HEK293 (cell line): ENCODE data around the gene SLC8A1.

Experiments
- CTCF ChIA-PET: fragments of 350-600 bp; formaldehyde crosslinking; extraction: SDS; loops from one replicate; lab custom pipeline; 2021; ENCODE audit warnings: antibody characterized with exemption; lab: Yijun Ruan, JAX
- POLR2A ChIA-PET: fragments of 300-600 bp; formaldehyde crosslinking; extraction: SDS; loops from one replicate; lab custom pipeline; 2020; ENCODE audit warnings: antibody characterized with exemption, inconsistent platforms; lab: Yijun Ruan, JAX
- H3K27ac ChIP-seq: fragments of 200-500 bp; sonication (Bioruptor generic); 2 replicates; pipeline ENCODE4 v1.5.1; 2014; ENCODE audit warnings: low read depth, low read length, control low read depth, inconsistent platforms; ENCODE audit errors: extremely low read depth
- H3K36me3 ChIP-seq, 2 experiments: fragments of 200-500 bp in 1 of 2; sonication (Bioruptor generic) in 1 of 2; 1 replicate in 1 of 2; 2 replicates in 1 of 2; pipeline ENCODE4 v1.5.1; 2014 to 2017; ENCODE audit warnings: inconsistent platforms in 2 of 2, low read length in 2 of 2; ENCODE audit not compliant: control insufficient read depth in 2 of 2, insufficient read depth in 1 of 2
- H3K4me1 ChIP-seq: fragments of 200-500 bp; sonication (Bioruptor generic); 2 replicates; pipeline ENCODE4 v1.5.1; 2014; ENCODE audit warnings: mild to moderate bottlenecking, low read length, inconsistent platforms; ENCODE audit not compliant: control insufficient read depth, insufficient read depth
- H3K4me3 ChIP-seq: 2 replicates; pipeline ENCODE4 v1.5.1; 2011; ENCODE audit warnings: low read depth, mild to moderate bottlenecking, control low read depth, low read length, moderate library complexity
- H3K9me3 ChIP-seq: fragments of 200-500 bp; sonication (Bioruptor generic); 2 replicates; pipeline ENCODE4 v1.5.1; 2014; ENCODE audit warnings: low read depth, low read length, inconsistent platforms; ENCODE audit not compliant: control insufficient read depth, insufficient read depth
- BCL11B ChIP-seq: fragments of 450-650 bp; formaldehyde crosslinking; IDR thresholded peaks from 2 replicates; pipeline ENCODE4 v1.5.1; 2016; ENCODE audit warnings: low read depth, missing biosample characterization, missing genetic modification characterization
- ELK4 ChIP-seq: IDR thresholded peaks from 2 replicates; pipeline ENCODE4 v1.6.1; 2011; ENCODE audit warnings: mild to moderate bottlenecking, low read depth, low read length, borderline replicate concordance
- GFI1B ChIP-seq: fragments of 450-650 bp; formaldehyde crosslinking; IDR thresholded peaks from 2 replicates; pipeline ENCODE4 v1.5.1; 2016; ENCODE audit warnings: missing biosample characterization, missing genetic modification characterization
- HIC1 ChIP-seq: fragments of 450-650 bp; formaldehyde crosslinking; IDR thresholded peaks from 2 replicates; pipeline ENCODE4 v1.5.1; 2016; ENCODE audit warnings: missing biosample characterization, missing genetic modification characterization
- SP3 ChIP-seq: fragments of 450-650 bp; formaldehyde crosslinking; IDR thresholded peaks from 2 replicates; pipeline ENCODE4 v1.5.1; 2016; ENCODE audit warnings: missing biosample characterization, missing genetic modification characterization
- ZBTB8A ChIP-seq: fragments of 450-650 bp; formaldehyde crosslinking; IDR thresholded peaks from 2 replicates; pipeline ENCODE4 v1.5.1; 2016; ENCODE audit warnings: missing biosample characterization, missing genetic modification characterization
- ZEB2 ChIP-seq: fragments of 450-650 bp; formaldehyde crosslinking; IDR thresholded peaks from 2 replicates; pipeline ENCODE4 v1.5.1; 2016; ENCODE audit warnings: missing biosample characterization, missing genetic modification characterization
- ZNF19 ChIP-seq: fragments of 450-650 bp; formaldehyde crosslinking; IDR thresholded peaks from 2 replicates; pipeline ENCODE4; 2016; ENCODE audit warnings: missing biosample characterization, missing genetic modification characterization, low read depth
- ZNF26 ChIP-seq: fragments of 450-650 bp; formaldehyde crosslinking; IDR thresholded peaks from 2 replicates; pipeline ENCODE4 v1.5.1; 2016; ENCODE audit warnings: missing biosample characterization, missing genetic modification characterization
- ZNF404 ChIP-seq: fragments of 450-650 bp; formaldehyde crosslinking; IDR thresholded peaks from 2 replicates; pipeline ENCODE4 v1.5.1; 2017; ENCODE audit warnings: missing biosample characterization, missing genetic modification characterization
- ZNF426 ChIP-seq: fragments of 450-650 bp; formaldehyde crosslinking; IDR thresholded peaks from 2 replicates; pipeline ENCODE4 v1.5.1; 2017; ENCODE audit warnings: missing biosample characterization, missing genetic modification characterization, mild to moderate bottlenecking, inconsistent platforms, moderate library complexity
- ZNF433 ChIP-seq: fragments of 450-650 bp; formaldehyde crosslinking; IDR thresholded peaks from 2 replicates; pipeline ENCODE4 v1.5.1; 2016; ENCODE audit warnings: missing biosample characterization, missing genetic modification characterization, low read depth
- ZNF513 ChIP-seq: fragments of 450-650 bp; IDR thresholded peaks from 2 replicates; pipeline ENCODE4 v1.5.1; 2018; ENCODE audit warnings: missing biosample characterization, missing genetic modification characterization
- ZNF514 ChIP-seq: fragments of 450-650 bp; formaldehyde crosslinking; IDR thresholded peaks from 2 replicates; pipeline ENCODE4 v1.5.1; 2016; ENCODE audit warnings: missing biosample characterization, missing genetic modification characterization
- ZNF530 ChIP-seq: fragments of 450-650 bp; formaldehyde crosslinking; IDR thresholded peaks from 2 replicates; pipeline ENCODE4 v1.5.1; 2016; ENCODE audit warnings: low read depth, missing biosample characterization, missing genetic modification characterization
- ZNF548 ChIP-seq: fragments of 450-650 bp; formaldehyde crosslinking; IDR thresholded peaks from 2 replicates; pipeline ENCODE4 v1.5.1; 2016; ENCODE audit warnings: missing biosample characterization, missing genetic modification characterization
- ZNF561 ChIP-seq: fragments of 450-650 bp; IDR thresholded peaks from 2 replicates; pipeline ENCODE4 v1.5.1; 2018; ENCODE audit warnings: missing biosample characterization, missing genetic modification characterization, borderline replicate concordance
- ZNF777 ChIP-seq: fragments of 450-650 bp; formaldehyde crosslinking; IDR thresholded peaks from 2 replicates; pipeline ENCODE4 v1.5.1; 2017; ENCODE audit warnings: missing biosample characterization, missing genetic modification characterization, borderline replicate concordance
- TF ChIP-seq, protein P1 (sequence below): fragments of 450-650 bp; formaldehyde crosslinking; optimal IDR thresholded peaks from 2 replicates; pipeline ENCODE3; 2016; ENCODE audit warnings: missing biosample characterization, mild to moderate bottlenecking, missing genetic modification characterization
- TF ChIP-seq, protein P2 (sequence below): fragments of 450-650 bp; formaldehyde crosslinking; IDR thresholded peaks from 2 replicates; pipeline ENCODE4 v1.5.1; 2016; ENCODE audit warnings: missing biosample characterization, missing genetic modification characterization

The SLC8A1 gene

GRCh38 chr2:40360652-40361051, 91.2 kb downstream of the SLC8A1 start:
- POLR2A ChIA-PET, result no interaction called here
- CTCF ChIA-PET, result interaction anchor here (0.6 kb wide), 1 partner anchor 18 kb away, joined by 4 read pairs; no protein-coding TSS in a partner anchor
- no peaks in the 10 kb centered on the region for H3K9me3 ChIP-seq
- H3K4me3 ChIP-seq, result no peak overlapping the region
- no peaks in the 10 kb centered on the region for H3K4me1 ChIP-seq
- H3K27ac ChIP-seq, result no peak overlapping the region
- TF ChIP-seq SP3, result no peak
- no peak for TF ChIP-seq ZNF26
- no peak for TF ChIP-seq ZEB2
- TF ChIP-seq, protein P1, sequence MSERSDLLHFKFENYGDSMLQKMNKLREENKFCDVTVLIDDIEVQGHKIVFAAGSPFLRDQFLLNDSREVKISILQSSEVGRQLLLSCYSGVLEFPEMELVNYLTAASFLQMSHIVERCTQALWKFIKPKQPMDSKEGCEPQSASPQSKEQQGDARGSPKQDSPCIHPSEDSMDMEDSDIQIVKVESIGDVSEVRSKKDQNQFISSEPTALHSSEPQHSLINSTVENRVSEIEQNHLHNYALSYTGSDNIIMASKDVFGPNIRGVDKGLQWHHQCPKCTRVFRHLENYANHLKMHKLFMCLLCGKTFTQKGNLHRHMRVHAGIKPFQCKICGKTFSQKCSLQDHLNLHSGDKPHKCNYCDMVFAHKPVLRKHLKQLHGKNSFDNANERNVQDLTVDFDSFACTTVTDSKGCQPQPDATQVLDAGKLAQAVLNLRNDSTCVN, result no peak
- no peak for TF ChIP-seq GFI1B (tag by site-specific recombination)
- no peak for TF ChIP-seq ZNF561
- TF ChIP-seq ZNF513 (tag by site-specific recombination), result no peak
- TF ChIP-seq ZNF514 (tag by site-specific recombination), result no peak
- TF ChIP-seq ZNF530 (tag by site-specific recombination), result no peak
- TF ChIP-seq ZNF19 (tag by site-specific recombination), result no peak
- no peak for TF ChIP-seq ZNF426 (tag by site-specific recombination)
- TF ChIP-seq, protein P2, sequence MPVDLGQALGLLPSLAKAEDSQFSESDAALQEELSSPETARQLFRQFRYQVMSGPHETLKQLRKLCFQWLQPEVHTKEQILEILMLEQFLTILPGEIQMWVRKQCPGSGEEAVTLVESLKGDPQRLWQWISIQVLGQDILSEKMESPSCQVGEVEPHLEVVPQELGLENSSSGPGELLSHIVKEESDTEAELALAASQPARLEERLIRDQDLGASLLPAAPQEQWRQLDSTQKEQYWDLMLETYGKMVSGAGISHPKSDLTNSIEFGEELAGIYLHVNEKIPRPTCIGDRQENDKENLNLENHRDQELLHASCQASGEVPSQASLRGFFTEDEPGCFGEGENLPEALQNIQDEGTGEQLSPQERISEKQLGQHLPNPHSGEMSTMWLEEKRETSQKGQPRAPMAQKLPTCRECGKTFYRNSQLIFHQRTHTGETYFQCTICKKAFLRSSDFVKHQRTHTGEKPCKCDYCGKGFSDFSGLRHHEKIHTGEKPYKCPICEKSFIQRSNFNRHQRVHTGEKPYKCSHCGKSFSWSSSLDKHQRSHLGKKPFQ (tag by site-specific recombination), result no peak
- no peak for TF ChIP-seq ZNF548 (tag by site-specific recombination)
- TF ChIP-seq BCL11B, result no peak
- TF ChIP-seq ZNF433 (tag by site-specific recombination), result no peak
- no peak for TF ChIP-seq ZNF777 (tag by site-specific recombination)
- no peak for TF ChIP-seq ZBTB8A (tag by site-specific recombination)
- no peak for TF ChIP-seq ELK4
- no peaks in the 10 kb centered on the region for H3K36me3 ChIP-seq

- TF ChIP-seq HIC1 (tag by site-specific recombination) (no peak), ZNF404 (tag by site-specific recombination) (no peak)
- TF ChIP-seq, all 188 proteins: peak for 0
- Histone ChIP-seq H3K9me3 (no peaks in the 10 kb centered on the region), H3K4me3 (no peak overlapping the region), H3K4me1 (no peaks in the 10 kb centered on the region), H3K36me3 (no peaks in the 10 kb centered on the region), H3K27ac (no peak overlapping the region)
- ChIA-PET POLR2A (no interaction called here), CTCF (interaction anchor here (0.6 kb wide), 2 partner anchors 17 to 424 kb away, joined by 3 to 4 read pairs; no protein-coding TSS in a partner anchor)
These were observed 92.1 kb downstream of the SLC8A1 start for GRCh38 chr2:40359811-40360210.
